ENCODE results near the gene ELP4.

- no peak for TF ChIP-seq REST (IDR thresholded peaks at IDR 0.05; ENCODE audit: insufficient read depth in 1 of 2, low read depth in 2 of 2, low read length in 1 of 2)
- TF ChIP-seq, protein P1, sequence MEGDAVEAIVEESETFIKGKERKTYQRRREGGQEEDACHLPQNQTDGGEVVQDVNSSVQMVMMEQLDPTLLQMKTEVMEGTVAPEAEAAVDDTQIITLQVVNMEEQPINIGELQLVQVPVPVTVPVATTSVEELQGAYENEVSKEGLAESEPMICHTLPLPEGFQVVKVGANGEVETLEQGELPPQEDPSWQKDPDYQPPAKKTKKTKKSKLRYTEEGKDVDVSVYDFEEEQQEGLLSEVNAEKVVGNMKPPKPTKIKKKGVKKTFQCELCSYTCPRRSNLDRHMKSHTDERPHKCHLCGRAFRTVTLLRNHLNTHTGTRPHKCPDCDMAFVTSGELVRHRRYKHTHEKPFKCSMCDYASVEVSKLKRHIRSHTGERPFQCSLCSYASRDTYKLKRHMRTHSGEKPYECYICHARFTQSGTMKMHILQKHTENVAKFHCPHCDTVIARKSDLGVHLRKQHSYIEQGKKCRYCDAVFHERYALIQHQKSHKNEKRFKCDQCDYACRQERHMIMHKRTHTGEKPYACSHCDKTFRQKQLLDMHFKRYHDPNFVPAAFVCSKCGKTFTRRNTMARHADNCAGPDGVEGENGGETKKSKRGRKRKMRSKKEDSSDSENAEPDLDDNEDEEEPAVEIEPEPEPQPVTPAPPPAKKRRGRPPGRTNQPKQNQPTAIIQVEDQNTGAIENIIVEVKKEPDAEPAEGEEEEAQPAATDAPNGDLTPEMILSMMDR (IDR thresholded peaks at IDR 0.05): no peak
- TF ChIP-seq TCF7L2 (IDR thresholded peaks at IDR 0.05; ENCODE audit: low read depth, low read length): no peak
Measured at GRCh38 chr11:31598454-31598853, 88.9 kb downstream of the ELP4 start.
